K562 (cell line): ENCODE measurements around the gene C1QBP. TPM values are rescaled to one million over a fixed set of nuclear protein-coding genes. Genes with fewer than 3 reads are reported as not detected.

Source experiments
- DEAF1 ChIP-seq: fragments of 450-650 bp; formaldehyde crosslinking; IDR thresholded peaks from 2 replicates; pipeline ENCODE4 v1.4.0; 2020; ENCODE audit warnings: mild to moderate bottlenecking, moderate library complexity
- RAD21 ChIP-seq, 2 experiments: fragments of 250-450 bp in 1 of 2; fragments of 450-650 bp in 1 of 2; sonication (Bioruptor Pico) in 1 of 2; formaldehyde crosslinking in 1 of 2; IDR thresholded peaks in 1 of 2; conservative IDR thresholded peaks in 1 of 2; 2 replicates each; pipeline versions ENCODE4 v1.4.0 to v1.8.0; 2020 to 2022; ENCODE audit warnings: mild to moderate bottlenecking in 2 of 2, moderate library complexity in 1 of 2
- RREB1 ChIP-seq: fragments of 250-450 bp; sonication (Bioruptor Pico); IDR thresholded peaks from 2 replicates; pipeline ENCODE4 v1.4.0; 2020
- SMARCB1 ChIP-seq: IDR thresholded peaks from 2 replicates; pipeline ENCODE4 v1.6.1; 2011; ENCODE audit warnings: improper control_type of control experiment, low read depth; ENCODE audit not compliant: insufficient read length
- SMARCE1 ChIP-seq: fragments of 450-650 bp; IDR thresholded peaks from 2 replicates; pipeline ENCODE4 v1.7.1; 2016; ENCODE audit warnings: mild to moderate bottlenecking
- SNAPC5 ChIP-seq: fragments of 250-450 bp; sonication (Bioruptor Pico); IDR thresholded peaks from 2 replicates; pipeline ENCODE4 v1.8.0; 2021; ENCODE audit warnings: moderate library complexity, mild to moderate bottlenecking, inconsistent platforms
- TEAD4 ChIP-seq, 2 experiments: sonication (generic) in 1 of 2; formaldehyde crosslinking in 1 of 2; IDR thresholded peaks; 2 replicates each; pipeline versions ENCODE4 v1.6.1 to v1.8.0; 2012 to 2022; ENCODE audit warnings: borderline replicate concordance in 1 of 2, inconsistent platforms in 1 of 2, low read length in 1 of 2, mild to moderate bottlenecking in 1 of 2, missing genetic modification reagents in 1 of 2
- XRCC3 ChIP-seq: fragments of 450-650 bp; IDR thresholded peaks from 2 replicates; pipeline ENCODE4 v1.6.1; 2017; ENCODE audit warnings: mild to moderate bottlenecking, moderate library complexity
- ZNF3 ChIP-seq: fragments of 250-450 bp; sonication (Bioruptor Pico); IDR thresholded peaks from 2 replicates; pipeline ENCODE4 v1.5.0; 2021; ENCODE audit warnings: mild to moderate bottlenecking, moderate library complexity
- ZNF431 ChIP-seq: sonication (generic); formaldehyde crosslinking; IDR thresholded peaks from 2 replicates; pipeline ENCODE4 v1.8.0; 2022; ENCODE audit warnings: mild to moderate bottlenecking, missing genetic modification reagents
- polyA plus RNA-seq, 8 experiments: library from polyadenylated mRNA; depleted of rRNA in 4 of 8; stranded (reverse) in 5 of 8; unstranded in 3 of 8; fragments of >200 nt; fragmentation: Nextera tagmentation in 2 of 8; fragmentation: Illumina TruSeq in 1 of 8; extraction: Ambion mirVana in 2 of 8; extraction: Trizol in 1 of 8; gene quantifications; 2 replicates each; pipeline versions ENCODE4 v1.2.1 to v1.2.3, GENCODE V29; 2011 to 2014; ENCODE audit warnings: inconsistent platforms in 1 of 8, missing spikeins in 1 of 8
- total RNA-seq, 7 experiments: library from RNA; depleted of rRNA in 6 of 7; stranded (reverse); fragments of >200 nt in 6 of 7; fragmentation: Illumina TruSeq in 2 of 7; extraction: Trizol in 2 of 7; gene quantifications; 2 replicates each; pipeline versions ENCODE4 v1.2.1 to v1.2.3, GENCODE V29; 2011 to 2021; ENCODE audit warnings: low replicate concordance in 1 of 7

The C1QBP gene
- total and polyA plus RNA-seq, 9 of the 15 experiments (the other 6 are each of a cell fraction or from before 2014, with no cell fraction given) = 90.7 to 665 (median 414) TPM

- TF ChIP-seq RREB1 (CRISPR knock-in tag) (no peak), DEAF1 (CRISPR knock-in tag) (no peak), RAD21 (CRISPR knock-in tag; conservative IDR thresholded peaks at IDR 0.05 in 1 of 2, IDR thresholded peaks at IDR 0.05 in 1 of 2) (no peak), ZNF3 (CRISPR knock-in tag) (no peak), ZNF431 (CRISPR knock-in tag) (no peak), TEAD4 (IDR thresholded peaks at IDR 0.05; ENCODE audit: low read length) (no peak), TEAD4 (CRISPR knock-in tag; IDR thresholded peaks at IDR 0.05; ENCODE audit: borderline replicate concordance) (no peak), SNAPC5 (CRISPR knock-in tag) (no peak), XRCC3 (no peak), SMARCB1 (no peak), SMARCE1 (no peak)
These were observed 19.5 kb downstream of the C1QBP start, which contains the start of gene NUP88 (continued) for GRCh38 chr17:5419356-5419958.
